GM23248 (cell line): ENCODE data around the gene CPNE4. TPM values are rescaled to one million over a fixed set of nuclear protein-coding genes. Genes with fewer than 3 reads are reported as not detected.
A peak's percentile ranks its signal among the peaks of the same experiment; 100 is the strongest.

ENCODE experiments used
- DNase-seq: peaks from one replicate; pipeline ENCODE4 v3.0.0-alpha.2; 2015
- H2AFZ ChIP-seq: fragments of 200-600 bp; sonication (generic); 2 replicates; pipeline ENCODE4 v1.6.1; 2016; ENCODE audit warnings: antibody characterized with exemption
- H3F3A ChIP-seq: fragments of 200-600 bp; sonication (generic); 2 replicates; pipeline ENCODE4 v1.6.1; 2016; ENCODE audit warnings: mild to moderate bottlenecking, antibody characterized with exemption, mixed run types; ENCODE audit not compliant: insufficient read depth
- H3K27ac ChIP-seq: fragments of 200-600 bp; sonication (generic); 2 replicates; pipeline ENCODE4 v1.5.1; 2016; ENCODE audit warnings: mild to moderate bottlenecking
- H3K27me3 ChIP-seq: fragments of 200-600 bp; sonication (generic); replicated peaks from 2 replicates; pipeline ENCODE4 v1.6.1; 2016; ENCODE audit warnings: mild to moderate bottlenecking; ENCODE audit not compliant: insufficient read depth
- H3K36me3 ChIP-seq: fragments of 200-600 bp; sonication (generic); 2 replicates; pipeline ENCODE4 v1.6.1; 2016; ENCODE audit warnings: low read depth, mild to moderate bottlenecking
- H3K4me1 ChIP-seq: fragments of 200-600 bp; sonication (generic); 2 replicates; pipeline ENCODE4 v1.6.1; 2016; ENCODE audit warnings: mild to moderate bottlenecking; ENCODE audit not compliant: insufficient read depth
- H3K4me2 ChIP-seq: fragments of 200-600 bp; sonication (generic); one replicate; pipeline ENCODE4 v1.6.1; 2016; ENCODE audit warnings: mild to moderate bottlenecking; ENCODE audit not compliant: unreplicated experiment
- H3K4me3 ChIP-seq: fragments of 200-600 bp; sonication (generic); 2 replicates; pipeline ENCODE4 v1.5.1; 2016; ENCODE audit warnings: mild to moderate bottlenecking
- H3K79me2 ChIP-seq: fragments of 200-600 bp; sonication (generic); 2 replicates; pipeline ENCODE4 v1.6.1; 2016; ENCODE audit warnings: mild to moderate bottlenecking; ENCODE audit not compliant: insufficient read depth
- H3K9ac ChIP-seq: fragments of 200-600 bp; sonication (generic); 2 replicates; pipeline ENCODE4 v1.6.1; 2016; ENCODE audit warnings: mild to moderate bottlenecking
- H3K9me2 ChIP-seq: fragments of 200-600 bp; sonication (generic); 2 replicates; pipeline ENCODE4 v1.6.1; 2016; ENCODE audit warnings: mixed run types, mild to moderate bottlenecking, moderate library complexity; ENCODE audit not compliant: insufficient read depth
- H3K9me3 ChIP-seq: fragments of 200-600 bp; sonication (generic); one replicate; pipeline ENCODE4 v1.6.1; 2017; ENCODE audit warnings: low read depth
- H4K20me1 ChIP-seq: fragments of 200-600 bp; sonication (generic); 2 replicates; pipeline ENCODE4 v1.6.0; 2016; ENCODE audit not compliant: insufficient read depth
- EZH2 ChIP-seq: fragments of 200-600 bp; sonication (generic); IDR thresholded peaks from 2 replicates; pipeline ENCODE4 v1.6.1; 2018; ENCODE audit warnings: antibody characterized with exemption, mild to moderate bottlenecking; ENCODE audit not compliant: insufficient read depth, poor library complexity, severe bottlenecking
- EZH2phosphoT487 ChIP-seq: fragments of 200-600 bp; sonication (generic); IDR thresholded peaks from 2 replicates; pipeline ENCODE4 v1.6.1; 2018; ENCODE audit warnings: antibody characterized with exemption, moderate library complexity, mild to moderate bottlenecking, low read depth; ENCODE audit not compliant: insufficient read depth
- WGBS, 2 experiments: methylation state at CpG; one replicate each; pipeline ENCODE4 v1.1.6; 2015 to 2017; ENCODE audit warnings: low lambda C conversion rate in 2 of 2, low coverage in 1 of 2; ENCODE audit errors: missing lambda C conversion rate in 2 of 2; 5-methylcytosine and 5-hydroxymethylcytosine counted together
- in situ Hi-C: fragments of 300-500 bp; cut with MboI; formaldehyde crosslinking; loops from 2 replicates; pipeline ENCODE4 v1.15.0; 2020
- polyA plus RNA-seq: library from polyadenylated mRNA; unstranded; fragments of >200 nt; fragmentation: Nextera tagmentation; extraction: Ambion mirVana; gene quantifications from 2 replicates; pipeline ENCODE4 v1.2.1, GENCODE V29; 2016
- total RNA-seq: library from RNA; depleted of rRNA; stranded (reverse); fragments of >200 nt; shearing (Covaris generic); gene quantifications from 2 replicates; pipeline ENCODE4 v1.2.3, GENCODE V29; 2014

CPNE4 gene
- total and polyA plus RNA-seq, 2 experiments from 2014 or later, result 0.11 to 0.44 TPM

DNA sequence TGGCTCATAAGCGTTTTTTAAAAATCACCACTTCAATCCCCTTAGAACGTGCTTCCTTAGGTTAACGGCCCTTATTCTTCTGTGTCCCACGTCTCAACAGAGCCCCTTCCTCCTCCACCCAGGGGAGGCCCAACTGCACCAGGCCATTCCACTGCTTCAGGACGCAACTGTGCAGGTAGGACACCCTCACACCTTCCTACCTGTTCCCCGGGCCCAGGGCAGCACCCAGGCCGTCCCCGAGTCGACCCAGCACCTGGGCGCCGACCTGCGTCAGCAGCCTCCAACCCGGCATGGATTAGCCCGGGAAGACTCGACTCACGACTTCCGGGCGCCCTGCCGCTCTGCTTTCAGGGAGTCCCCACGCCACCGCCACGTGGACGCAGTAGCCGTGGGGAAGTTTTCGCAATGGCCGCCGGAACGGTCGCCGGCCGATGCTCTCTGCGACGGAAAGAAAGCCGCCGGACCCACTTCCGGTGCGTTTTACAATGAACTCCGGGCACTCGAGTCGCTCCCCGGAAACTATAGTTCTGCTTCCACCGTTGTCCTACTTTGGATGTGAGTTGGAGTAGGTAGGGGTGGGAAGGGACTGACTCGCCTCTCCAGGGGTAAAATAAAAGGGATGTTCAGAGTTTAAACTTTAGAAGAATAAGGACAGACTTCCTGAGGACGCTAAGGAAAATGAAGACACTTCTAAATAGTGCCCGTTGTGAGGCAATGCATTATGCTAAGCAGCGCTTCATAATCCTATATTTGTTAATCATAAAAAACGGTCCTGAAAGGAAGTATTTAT is 532.1 kb downstream of the CPNE4 start, which contains the start of gene MRPL3:
Gene MRPL3 (minus strand): TSS at position 442 of the 790 bp plus-strand sequence. CDS start 150 bp downstream, at position 292.
- Histone ChIP-seq H2AFZ (peak within 1 kb of the TSS; percentile 100), H3K9ac (peak within 1 kb of the TSS; percentile 99), H4K20me1 (no peaks in the 10 kb centered on the region), H3K4me3 (peak within 1 kb of the TSS; percentile 99), H3K9me2 (no peaks in the 10 kb centered on the region), H3K27ac (peak within 1 kb of the TSS; percentile 81), H3F3A (peaks cover 11% of the 10 kb centered on the region; the same call in 1 of the 2 replicates), H3K4me1 (peaks cover 16% of the 10 kb centered on the region), H3K9me3 (no peaks in the 10 kb centered on the region), H3K27me3 (no peaks in the 10 kb centered on the region), H3K4me2 (peak within 1 kb of the TSS; percentile 100), H3K79me2 (peaks cover 47% of the 10 kb centered on the region), H3K36me3 (peaks cover 21% of the 10 kb centered on the region)
- peak; percentile 96 for DNase-seq
- in situ Hi-C loops, result no loop called here
- TF ChIP-seq EZH2phosphoT487, result no peak
- TF ChIP-seq EZH2, result no peak
- WGBS, 2 experiments, result 1% methylated on average over 37 to 47 of the region's 47 CpGs

DNA sequence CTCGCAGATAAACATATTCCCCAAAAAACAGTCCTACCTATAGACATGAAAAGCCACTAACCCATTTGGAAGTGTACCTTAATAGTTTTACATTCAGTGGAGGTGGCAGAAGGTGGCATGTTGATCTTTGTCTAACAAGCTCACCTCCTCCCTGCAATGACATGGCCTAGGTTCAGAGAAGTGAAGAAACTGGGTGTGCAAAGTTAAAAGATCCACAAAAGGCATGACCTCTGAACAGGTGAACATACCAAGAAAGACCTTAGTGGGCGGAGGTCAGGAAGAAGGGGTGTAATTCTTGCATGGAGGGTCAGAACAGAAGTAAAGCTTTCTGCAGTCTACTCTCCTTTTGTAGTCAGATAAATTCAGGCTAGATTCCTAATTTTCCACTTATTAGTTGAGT is 532.9 kb downstream of the CPNE4 start:
- WGBS, 2 experiments, result 27 to 47% methylated on average over 2 of the region's 2 CpGs
- TF ChIP-seq EZH2phosphoT487 (no peak), EZH2 (no peak)
- no peaks in the 10 kb centered on the region for H3K9me3 ChIP-seq
- in situ Hi-C loops, result no loop called here
- peaks cover 16% of the 10 kb centered on the region for H3K4me1 ChIP-seq
- peaks cover 11% of the 10 kb centered on the region; the same call in 1 of the 2 replicates for H3F3A ChIP-seq
- H4K20me1 ChIP-seq, result no peaks in the 10 kb centered on the region
- peaks cover 29% of the 10 kb centered on the region for H3K36me3 ChIP-seq
- H3K79me2 ChIP-seq, result peaks cover 55% of the 10 kb centered on the region
- H3K4me2 ChIP-seq, result peak overlapping the region; percentile 100
- no peaks in the 10 kb centered on the region for H3K27me3 ChIP-seq
- H2AFZ ChIP-seq, result peak overlapping the region; percentile 100
- no peaks in the 10 kb centered on the region for H3K9me2 ChIP-seq
- DNase-seq, result no peak
- H3K4me3 ChIP-seq, result peak overlapping the region; percentile 99
- peak overlapping the region; percentile 81 for H3K27ac ChIP-seq
- H3K9ac ChIP-seq, result peak overlapping the region; percentile 99

DNA sequence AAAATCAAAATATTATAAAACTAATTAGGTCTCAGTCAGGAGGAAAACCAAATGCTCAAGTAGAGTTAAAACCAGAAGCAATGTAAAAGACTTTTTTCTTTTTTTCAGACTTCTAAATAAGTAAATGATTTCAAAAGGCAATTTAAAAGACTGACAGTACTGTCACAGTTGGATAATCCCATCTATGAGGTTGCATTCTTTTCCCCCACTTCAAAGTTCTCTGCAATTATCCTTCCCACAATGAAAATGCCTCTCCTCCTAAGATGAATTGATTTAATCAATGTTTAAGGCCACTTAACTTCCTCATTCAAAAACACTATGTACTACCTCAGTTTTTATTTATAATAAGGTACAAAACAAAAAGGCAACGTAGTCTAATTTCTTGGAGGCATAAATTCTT is 540.1 kb downstream of the CPNE4 start:
- Histone ChIP-seq H3K79me2 (peaks cover 92% of the 10 kb centered on the region), H3K4me3 (no peak overlapping the region), H4K20me1 (no peaks in the 10 kb centered on the region), H3F3A (no peaks in the 10 kb centered on the region), H3K36me3 (peaks cover 61% of the 10 kb centered on the region), H3K9me3 (no peaks in the 10 kb centered on the region), H3K27me3 (no peaks in the 10 kb centered on the region), H2AFZ (no peak overlapping the region), H3K27ac (no peak overlapping the region), H3K4me1 (no peaks in the 10 kb centered on the region), H3K9ac (no peak overlapping the region), H3K4me2 (no peak overlapping the region), H3K9me2 (no peaks in the 10 kb centered on the region)
- WGBS, 2 experiments, result 96 to 98% methylated on average over 1 of the region's 1 CpG
- no peak for DNase-seq
- TF ChIP-seq EZH2, result no peak
- no peak for TF ChIP-seq EZH2phosphoT487
- in situ Hi-C loops, result loop anchor here (25.0 kb wide), 1 partner anchor 457 kb away; the partner anchor contains the start of genes ASTE1 and NEK11

DNA sequence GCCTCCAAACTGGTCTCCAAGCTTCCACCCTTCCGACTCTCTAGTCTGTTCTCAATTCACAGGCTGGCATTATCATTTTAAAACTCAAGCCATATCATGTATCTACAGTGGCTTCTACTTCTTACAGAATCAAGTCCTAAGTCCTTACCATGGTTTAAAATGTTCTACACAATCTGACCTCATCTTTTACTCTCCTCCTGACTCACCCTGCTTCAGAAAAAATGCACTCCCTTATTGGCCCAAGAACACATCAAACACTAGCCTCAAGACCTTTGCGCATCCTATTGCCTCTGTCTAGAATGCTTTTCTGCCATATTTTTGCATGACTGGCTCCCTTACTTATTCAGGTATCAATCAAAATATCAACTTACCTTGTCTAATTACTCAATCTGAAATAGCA is 543.0 kb downstream of the CPNE4 start:
- H3K27ac ChIP-seq, result no peak overlapping the region
- no peaks in the 10 kb centered on the region for H3K9me3 ChIP-seq
- in situ Hi-C loops, result loop anchor here (25.0 kb wide), 1 partner anchor 454 kb away; the partner anchor contains the start of genes ASTE1 and NEK11
- H3K36me3 ChIP-seq, result peaks cover 65% of the 10 kb centered on the region
- H3K27me3 ChIP-seq, result no peaks in the 10 kb centered on the region
- no peak overlapping the region for H2AFZ ChIP-seq
- H3K4me1 ChIP-seq, result no peaks in the 10 kb centered on the region
- 98 to 100% methylated on average over 2 of the region's 2 CpGs for WGBS, 2 experiments
- no peaks in the 10 kb centered on the region for H3K9me2 ChIP-seq
- H3K4me2 ChIP-seq, result no peak overlapping the region
- H3K9ac ChIP-seq, result no peak overlapping the region
- peaks cover 80% of the 10 kb centered on the region for H3K79me2 ChIP-seq
- peak; percentile 17 for DNase-seq
- 0 out of 2 replicates have a peak, but pooled peaks cover 3% of the 10 kb centered on the region for H3F3A ChIP-seq
- no peaks in the 10 kb centered on the region for H4K20me1 ChIP-seq
- H3K4me3 ChIP-seq, result no peak overlapping the region
- TF ChIP-seq EZH2 (no peak), EZH2phosphoT487 (no peak)
